ENCODE results near the gene RAB36. TPM values are rescaled to one million over a fixed set of nuclear protein-coding genes. Genes with fewer than 3 reads are reported as not detected.

RAB36 gene
- total RNA-seq, 1 experiment from 2014 or later, result 1.4 TPM

- Histone ChIP-seq H3K23ac (ENCODE audit: insufficient read length, low read depth, low read length) (no peak overlapping the region), H2BK120ac (ENCODE audit: low read depth, low read length, poor library complexity, severe bottlenecking) (no peak overlapping the region), H3K4me1 (ENCODE audit: insufficient read depth, low read length) (no peaks in the 10 kb centered on the region), H3K9me3 (ENCODE audit: control insufficient read depth, low read depth, low read length) (no peaks in the 10 kb centered on the region), H3K56ac (ENCODE audit: insufficient read length, low read depth, low read length) (no peak overlapping the region), H2AK5ac (ENCODE audit: insufficient read length, low read length) (no peak overlapping the region), H4K5ac (ENCODE audit: insufficient read length, low read depth, low read length) (no peak overlapping the region), H2BK20ac (ENCODE audit: low read depth, low read length, poor library complexity, severe bottlenecking) (no peak overlapping the region), H3K23me2 (ENCODE audit: insufficient read length, low read depth, low read length, poor library complexity, severe bottlenecking) (no peaks in the 10 kb centered on the region), H4K20me1 (ENCODE audit: control insufficient read depth, insufficient read depth, insufficient read length) (no peaks in the 10 kb centered on the region), H3K79me1 (ENCODE audit: insufficient read depth, low read depth, low read length, poor library complexity, severe bottlenecking) (no peaks in the 10 kb centered on the region), H3K18ac (ENCODE audit: insufficient read length, low read depth, low read length) (peak overlapping the region; percentile 18), H2BK12ac (ENCODE audit: insufficient read length, low read depth, low read length) (no peak overlapping the region), H2BK5ac (ENCODE audit: insufficient read length, low read length) (no peak overlapping the region), H4K8ac (replicated peaks; ENCODE audit: insufficient read length, low read depth, low read length) (no peak overlapping the region), H3K27ac (ENCODE audit: insufficient read length, low read depth, low read length) (no peak overlapping the region), H3K9ac (ENCODE audit: extremely low read depth, insufficient read length, low read length) (no peak overlapping the region), H3K27me3 (ENCODE audit: insufficient read depth, low read length) (no peaks in the 10 kb centered on the region), H2AFZ (ENCODE audit: low read length) (no peak overlapping the region), H3T11ph (ENCODE audit: low read length) (no peak overlapping the region), H3K4ac (ENCODE audit: low read depth, low read length) (no peak overlapping the region), H2BK15ac (ENCODE audit: low read depth, low read length) (no peak overlapping the region), H3K14ac (ENCODE audit: insufficient read depth, low read length) (no peak overlapping the region; the same call in 1 of the 2 replicates), H3K79me2 (ENCODE audit: insufficient read depth, low read length) (no peaks in the 10 kb centered on the region), H3K4me2 (ENCODE audit: insufficient read depth, insufficient read length, low read length) (no peak overlapping the region), H4K91ac (ENCODE audit: insufficient read length, low read depth, low read length) (no peak overlapping the region)
- Mint-ChIP-seq H3K36me3 (ENCODE audit: insufficient read depth in 1 of 3, low read depth in 3 of 3) (no peaks in the 10 kb centered on the region), H3K4me3 (no peak overlapping the region; a peak in 1 of 5 replicates), H3K4me1 (peaks cover 4% of the 10 kb centered on the region in 2 experiments; a peak in 3 of 4 replicates), H3K27ac (no peak overlapping the region; a peak in 1 of 7 replicates), H3K27me3 (ENCODE audit: low read depth) (peaks cover 30% of the 10 kb centered on the region), H3K9me3 (no peaks in the 10 kb centered on the region)
- no CpG with 5 or more reads among the region's 10 CpGs for WGBS (ENCODE audit: extremely low coverage, insufficient read length, low lambda C conversion rate)
- DNase-seq, result no peak
- TF ChIP-seq, protein P1, sequence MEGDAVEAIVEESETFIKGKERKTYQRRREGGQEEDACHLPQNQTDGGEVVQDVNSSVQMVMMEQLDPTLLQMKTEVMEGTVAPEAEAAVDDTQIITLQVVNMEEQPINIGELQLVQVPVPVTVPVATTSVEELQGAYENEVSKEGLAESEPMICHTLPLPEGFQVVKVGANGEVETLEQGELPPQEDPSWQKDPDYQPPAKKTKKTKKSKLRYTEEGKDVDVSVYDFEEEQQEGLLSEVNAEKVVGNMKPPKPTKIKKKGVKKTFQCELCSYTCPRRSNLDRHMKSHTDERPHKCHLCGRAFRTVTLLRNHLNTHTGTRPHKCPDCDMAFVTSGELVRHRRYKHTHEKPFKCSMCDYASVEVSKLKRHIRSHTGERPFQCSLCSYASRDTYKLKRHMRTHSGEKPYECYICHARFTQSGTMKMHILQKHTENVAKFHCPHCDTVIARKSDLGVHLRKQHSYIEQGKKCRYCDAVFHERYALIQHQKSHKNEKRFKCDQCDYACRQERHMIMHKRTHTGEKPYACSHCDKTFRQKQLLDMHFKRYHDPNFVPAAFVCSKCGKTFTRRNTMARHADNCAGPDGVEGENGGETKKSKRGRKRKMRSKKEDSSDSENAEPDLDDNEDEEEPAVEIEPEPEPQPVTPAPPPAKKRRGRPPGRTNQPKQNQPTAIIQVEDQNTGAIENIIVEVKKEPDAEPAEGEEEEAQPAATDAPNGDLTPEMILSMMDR (conservative IDR thresholded peaks at IDR 0.05), result no peak
Measured at GRCh38 chr22:23110190-23110921, 34.9 kb upstream of the RAB36 start.
